ENCODE data around the gene SKAP1. TPM values are rescaled to one million over a fixed set of nuclear protein-coding genes. Genes with fewer than 3 reads are reported as not detected.

Gene SKAP1
- total and polyA plus RNA-seq, 2 experiments from 2014 or later: 0.27 TPM; not detected in 1

DNA sequence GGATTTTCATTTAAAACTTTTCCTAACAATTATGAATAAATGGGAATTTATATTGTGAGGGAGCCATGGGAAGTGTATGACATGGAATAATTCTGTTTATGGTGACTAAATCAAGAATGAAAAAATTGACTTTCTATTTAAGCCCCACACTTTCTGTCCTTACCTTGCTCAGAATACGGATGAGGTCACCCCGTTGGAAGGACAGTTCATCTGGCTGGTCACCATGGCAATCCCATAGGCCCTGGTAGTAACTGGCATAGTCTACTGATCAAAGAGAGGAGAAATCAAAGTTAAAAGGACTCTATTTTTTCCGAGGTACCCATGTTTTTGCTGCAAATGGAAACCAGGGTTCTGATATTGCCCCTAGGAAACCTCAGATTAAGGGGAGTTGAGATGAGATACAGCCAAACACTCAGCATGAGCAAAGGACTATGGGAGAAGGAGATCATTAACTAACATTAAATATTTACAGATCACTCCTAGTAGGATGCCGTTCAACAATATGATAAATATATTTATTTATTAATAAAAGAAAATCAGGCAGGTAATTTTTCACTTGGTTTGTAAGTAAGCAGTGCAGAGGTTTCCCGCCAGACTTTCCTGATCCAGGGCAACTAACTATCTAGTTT is 267.6 kb downstream of the SKAP1 start (continued):
- TF ChIP-seq, protein P1, sequence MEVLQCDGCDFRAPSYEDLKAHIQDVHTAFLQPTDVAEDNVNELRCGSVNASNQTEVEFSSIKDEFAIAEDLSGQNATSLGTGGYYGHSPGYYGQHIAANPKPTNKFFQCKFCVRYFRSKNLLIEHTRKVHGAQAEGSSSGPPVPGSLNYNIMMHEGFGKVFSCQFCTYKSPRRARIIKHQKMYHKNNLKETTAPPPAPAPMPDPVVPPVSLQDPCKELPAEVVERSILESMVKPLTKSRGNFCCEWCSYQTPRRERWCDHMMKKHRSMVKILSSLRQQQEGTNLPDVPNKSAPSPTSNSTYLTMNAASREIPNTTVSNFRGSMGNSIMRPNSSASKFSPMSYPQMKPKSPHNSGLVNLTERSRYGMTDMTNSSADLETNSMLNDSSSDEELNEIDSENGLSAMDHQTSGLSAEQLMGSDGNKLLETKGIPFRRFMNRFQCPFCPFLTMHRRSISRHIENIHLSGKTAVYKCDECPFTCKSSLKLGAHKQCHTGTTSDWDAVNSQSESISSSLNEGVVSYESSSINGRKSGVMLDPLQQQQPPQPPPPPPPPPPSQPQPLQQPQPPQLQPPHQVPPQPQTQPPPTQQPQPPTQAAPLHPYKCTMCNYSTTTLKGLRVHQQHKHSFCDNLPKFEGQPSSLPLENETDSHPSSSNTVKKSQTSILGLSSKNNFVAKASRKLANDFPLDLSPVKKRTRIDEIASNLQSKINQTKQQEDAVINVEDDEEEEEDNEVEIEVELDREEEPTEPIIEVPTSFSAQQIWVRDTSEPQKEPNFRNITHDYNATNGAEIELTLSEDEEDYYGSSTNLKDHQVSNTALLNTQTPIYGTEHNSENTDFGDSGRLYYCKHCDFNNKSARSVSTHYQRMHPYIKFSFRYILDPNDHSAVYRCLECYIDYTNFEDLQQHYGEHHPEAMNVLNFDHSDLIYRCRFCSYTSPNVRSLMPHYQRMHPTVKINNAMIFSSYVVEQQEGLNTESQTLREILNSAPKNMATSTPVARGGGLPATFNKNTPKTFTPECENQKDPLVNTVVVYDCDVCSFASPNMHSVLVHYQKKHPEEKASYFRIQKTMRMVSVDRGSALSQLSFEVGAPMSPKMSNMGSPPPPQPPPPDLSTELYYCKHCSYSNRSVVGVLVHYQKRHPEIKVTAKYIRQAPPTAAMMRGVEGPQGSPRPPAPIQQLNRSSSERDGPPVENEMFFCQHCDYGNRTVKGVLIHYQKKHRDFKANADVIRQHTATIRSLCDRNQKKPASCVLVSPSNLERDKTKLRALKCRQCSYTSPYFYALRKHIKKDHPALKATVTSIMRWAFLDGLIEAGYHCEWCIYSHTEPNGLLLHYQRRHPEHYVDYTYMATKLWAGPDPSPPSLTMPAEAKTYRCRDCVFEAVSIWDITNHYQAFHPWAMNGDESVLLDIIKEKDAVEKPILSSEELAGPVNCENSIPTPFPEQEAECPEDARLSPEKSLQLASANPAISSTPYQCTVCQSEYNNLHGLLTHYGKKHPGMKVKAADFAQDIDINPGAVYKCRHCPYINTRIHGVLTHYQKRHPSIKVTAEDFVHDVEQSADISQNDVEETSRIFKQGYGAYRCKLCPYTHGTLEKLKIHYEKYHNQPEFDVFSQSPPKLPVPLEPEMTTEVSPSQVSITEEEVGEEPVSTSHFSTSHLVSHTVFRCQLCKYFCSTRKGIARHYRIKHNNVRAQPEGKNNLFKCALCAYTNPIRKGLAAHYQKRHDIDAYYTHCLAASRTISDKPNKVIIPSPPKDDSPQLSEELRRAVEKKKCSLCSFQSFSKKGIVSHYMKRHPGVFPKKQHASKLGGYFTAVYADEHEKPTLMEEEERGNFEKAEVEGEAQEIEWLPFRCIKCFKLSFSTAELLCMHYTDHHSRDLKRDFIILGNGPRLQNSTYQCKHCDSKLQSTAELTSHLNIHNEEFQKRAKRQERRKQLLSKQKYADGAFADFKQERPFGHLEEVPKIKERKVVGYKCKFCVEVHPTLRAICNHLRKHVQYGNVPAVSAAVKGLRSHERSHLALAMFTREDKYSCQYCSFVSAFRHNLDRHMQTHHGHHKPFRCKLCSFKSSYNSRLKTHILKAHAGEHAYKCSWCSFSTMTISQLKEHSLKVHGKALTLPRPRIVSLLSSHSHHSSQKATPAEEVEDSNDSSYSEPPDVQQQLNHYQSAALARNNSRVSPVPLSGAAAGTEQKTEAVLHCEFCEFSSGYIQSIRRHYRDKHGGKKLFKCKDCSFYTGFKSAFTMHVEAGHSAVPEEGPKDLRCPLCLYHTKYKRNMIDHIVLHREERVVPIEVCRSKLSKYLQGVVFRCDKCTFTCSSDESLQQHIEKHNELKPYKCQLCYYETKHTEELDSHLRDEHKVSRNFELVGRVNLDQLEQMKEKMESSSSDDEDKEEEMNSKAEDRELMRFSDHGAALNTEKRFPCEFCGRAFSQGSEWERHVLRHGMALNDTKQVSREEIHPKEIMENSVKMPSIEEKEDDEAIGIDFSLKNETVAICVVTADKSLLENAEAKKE (CRISPR knock-in tag; IDR thresholded peaks at IDR 0.05): no peak
- TF ChIP-seq EZH2 (IDR thresholded peaks at IDR 0.05; ENCODE audit: low read depth, unreplicated experiment): no peak
- no peak for TF ChIP-seq CREB1 (CRISPR knock-in tag; IDR thresholded peaks at IDR 0.05; ENCODE audit: low read depth)
- no peak for TF ChIP-seq EZH2phosphoT487 (IDR thresholded peaks at IDR 0.05; ENCODE audit: unreplicated experiment)

DNA sequence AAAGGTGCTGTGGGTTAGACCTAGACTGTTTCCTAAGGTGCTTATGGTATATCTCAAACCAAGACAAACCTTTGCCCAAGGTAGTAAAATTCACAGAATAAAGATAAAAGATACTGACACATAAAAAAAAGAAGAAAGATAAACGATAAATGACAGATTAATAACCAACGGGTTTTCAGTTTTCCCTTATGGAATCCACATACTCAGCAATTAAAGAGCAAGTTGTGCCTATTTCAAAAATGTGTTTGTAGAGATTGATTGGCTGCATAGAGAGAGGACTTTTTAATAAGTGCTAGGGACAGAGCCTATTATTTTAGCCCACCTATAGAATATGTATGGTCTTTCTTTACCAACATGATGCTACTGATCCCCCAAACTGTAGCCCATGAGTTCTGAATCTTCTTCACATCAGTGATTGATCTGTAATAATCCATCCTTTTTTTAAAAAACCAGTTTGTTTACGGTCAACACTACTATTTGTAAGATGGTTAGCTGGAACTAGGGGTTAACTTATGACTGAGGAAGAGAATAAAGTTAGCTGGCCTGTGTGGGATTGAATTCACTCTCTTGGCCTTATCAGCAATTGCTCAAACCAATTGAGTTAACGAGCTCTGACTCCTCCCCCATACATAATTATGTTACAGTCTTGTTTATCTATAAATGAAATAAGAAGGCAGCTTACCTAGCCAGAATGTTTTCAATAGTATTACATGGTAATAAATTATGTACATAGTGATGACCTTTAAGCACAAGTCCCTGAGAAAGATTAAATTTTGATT is 268.7 kb downstream of the SKAP1 start:
- Histone ChIP-seq H3K4me2 (peak overlapping the region; percentile 55), H3K27me3 (ENCODE audit: insufficient read depth) (peaks cover 17% of the 10 kb centered on the region), H3K4me1 (ENCODE audit: insufficient read depth) (peaks cover 55% of the 10 kb centered on the region), H3K79me2 (replicated peaks; ENCODE audit: insufficient read depth) (no peaks in the 10 kb centered on the region), H3K36me3 (ENCODE audit: insufficient read depth) (no peaks in the 10 kb centered on the region), H3K27ac (ENCODE audit: low read depth) (peak overlapping the region; percentile 22; the same call in 1 of the 2 replicates), H3K9me2 (ENCODE audit: insufficient read depth) (no peaks in the 10 kb centered on the region), H4K20me1 (replicated peaks; ENCODE audit: insufficient read depth) (no peaks in the 10 kb centered on the region), H3F3A (replicated peaks; ENCODE audit: low read depth) (peaks cover 9% of the 10 kb centered on the region), H2AFZ (no peak overlapping the region), H3K4me3 (peak overlapping the region; percentile 12; the same call in 1 of the 2 replicates)
- peak overlapping the region; percentile 48; the same call in 1 of the 3 replicates for H3K4me3 Mint-ChIP-seq
- peaks cover 56% of the 10 kb centered on the region for H3K27me3 Mint-ChIP-seq (ENCODE audit: insufficient read depth, low read depth, poor library complexity)
- no peak overlapping the region for H3K27ac Mint-ChIP-seq
- ATAC-seq (no peak), DNase-seq (ENCODE audit: low spot score) (no peak)
- peaks cover 54% of the 10 kb centered on the region for H3K4me1 Mint-ChIP-seq
- H3K9me3 Mint-ChIP-seq: peaks cover 5% of the 10 kb centered on the region; the same call in 2 of the 3 replicates
- no peaks in the 10 kb centered on the region for H3K36me3 Mint-ChIP-seq (ENCODE audit: low read depth)
- no peak for TF ChIP-seq JUNB (IDR thresholded peaks at IDR 0.05; ENCODE audit: unreplicated experiment)
- TF ChIP-seq, protein P2, sequence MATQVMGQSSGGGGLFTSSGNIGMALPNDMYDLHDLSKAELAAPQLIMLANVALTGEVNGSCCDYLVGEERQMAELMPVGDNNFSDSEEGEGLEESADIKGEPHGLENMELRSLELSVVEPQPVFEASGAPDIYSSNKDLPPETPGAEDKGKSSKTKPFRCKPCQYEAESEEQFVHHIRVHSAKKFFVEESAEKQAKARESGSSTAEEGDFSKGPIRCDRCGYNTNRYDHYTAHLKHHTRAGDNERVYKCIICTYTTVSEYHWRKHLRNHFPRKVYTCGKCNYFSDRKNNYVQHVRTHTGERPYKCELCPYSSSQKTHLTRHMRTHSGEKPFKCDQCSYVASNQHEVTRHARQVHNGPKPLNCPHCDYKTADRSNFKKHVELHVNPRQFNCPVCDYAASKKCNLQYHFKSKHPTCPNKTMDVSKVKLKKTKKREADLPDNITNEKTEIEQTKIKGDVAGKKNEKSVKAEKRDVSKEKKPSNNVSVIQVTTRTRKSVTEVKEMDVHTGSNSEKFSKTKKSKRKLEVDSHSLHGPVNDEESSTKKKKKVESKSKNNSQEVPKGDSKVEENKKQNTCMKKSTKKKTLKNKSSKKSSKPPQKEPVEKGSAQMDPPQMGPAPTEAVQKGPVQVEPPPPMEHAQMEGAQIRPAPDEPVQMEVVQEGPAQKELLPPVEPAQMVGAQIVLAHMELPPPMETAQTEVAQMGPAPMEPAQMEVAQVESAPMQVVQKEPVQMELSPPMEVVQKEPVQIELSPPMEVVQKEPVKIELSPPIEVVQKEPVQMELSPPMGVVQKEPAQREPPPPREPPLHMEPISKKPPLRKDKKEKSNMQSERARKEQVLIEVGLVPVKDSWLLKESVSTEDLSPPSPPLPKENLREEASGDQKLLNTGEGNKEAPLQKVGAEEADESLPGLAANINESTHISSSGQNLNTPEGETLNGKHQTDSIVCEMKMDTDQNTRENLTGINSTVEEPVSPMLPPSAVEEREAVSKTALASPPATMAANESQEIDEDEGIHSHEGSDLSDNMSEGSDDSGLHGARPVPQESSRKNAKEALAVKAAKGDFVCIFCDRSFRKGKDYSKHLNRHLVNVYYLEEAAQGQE (IDR thresholded peaks at IDR 0.05; ENCODE audit: unreplicated experiment): no peak
- no peak for TF ChIP-seq ZNF114 (CRISPR knock-in tag; IDR thresholded peaks at IDR 0.05)
- TF ChIP-seq, protein P3, sequence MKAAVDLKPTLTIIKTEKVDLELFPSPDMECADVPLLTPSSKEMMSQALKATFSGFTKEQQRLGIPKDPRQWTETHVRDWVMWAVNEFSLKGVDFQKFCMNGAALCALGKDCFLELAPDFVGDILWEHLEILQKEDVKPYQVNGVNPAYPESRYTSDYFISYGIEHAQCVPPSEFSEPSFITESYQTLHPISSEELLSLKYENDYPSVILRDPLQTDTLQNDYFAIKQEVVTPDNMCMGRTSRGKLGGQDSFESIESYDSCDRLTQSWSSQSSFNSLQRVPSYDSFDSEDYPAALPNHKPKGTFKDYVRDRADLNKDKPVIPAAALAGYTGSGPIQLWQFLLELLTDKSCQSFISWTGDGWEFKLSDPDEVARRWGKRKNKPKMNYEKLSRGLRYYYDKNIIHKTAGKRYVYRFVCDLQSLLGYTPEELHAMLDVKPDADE (IDR thresholded peaks at IDR 0.05): no peak

All from GM23338 (cell line).